ENCODE data around the gene MAFG. TPM values are rescaled to one million over a fixed set of nuclear protein-coding genes. Genes with fewer than 3 reads are reported as not detected.
A peak's percentile ranks its signal among the peaks of the same experiment; 100 is the strongest.

MAFG gene
- total RNA-seq, 1 donor from 2014 or later: 35.8 TPM

GRCh38 chr17:81890447-81891302 lies 36.9 kb downstream of the MAFG start:
- peak overlapping the region; percentile 99 for H3K4me2 ChIP-seq (ENCODE audit: low read length)
- H3K79me2 ChIP-seq (ENCODE audit: insufficient read depth, low read length): peaks cover 81% of the 10 kb centered on the region
- H3K4me3 Mint-ChIP-seq (ENCODE audit: unreplicated experiment): peak overlapping the region; percentile 93
- H3K36me3 Mint-ChIP-seq (ENCODE audit: low read depth, unreplicated experiment): peaks cover 12% of the 10 kb centered on the region
- peak overlapping the region; percentile 92 for H3K27ac ChIP-seq (ENCODE audit: low read depth, low read length)
- peaks cover 25% of the 10 kb centered on the region for H3K4me1 ChIP-seq (ENCODE audit: insufficient read depth, low read length)
- no peaks in the 10 kb centered on the region for H3K9me3 ChIP-seq (ENCODE audit: insufficient read depth, low read depth, low read length)
- DNase-seq (ENCODE audit: low read depth) (no peak), FAIRE-seq (no peak)
- no peaks in the 10 kb centered on the region for H3K27me3 ChIP-seq (ENCODE audit: insufficient read depth, low read length)
- peaks cover 28% of the 10 kb centered on the region for H3K36me3 ChIP-seq (ENCODE audit: insufficient read depth, low read length)
- peak overlapping the region; percentile 93 for H3K4me3 ChIP-seq (ENCODE audit: insufficient read depth, low read depth, low read length)
- TF ChIP-seq EZH2 (IDR thresholded peaks at IDR 0.05; ENCODE audit: insufficient read depth, low read length) (no peak), CTCF (IDR thresholded peaks at IDR 0.05; ENCODE audit: insufficient read depth, low read depth, low read length) (no peak)
- H3K27ac Mint-ChIP-seq (ENCODE audit: unreplicated experiment): peak overlapping the region; percentile 94
- H3K27me3 Mint-ChIP-seq (ENCODE audit: low read depth, unreplicated experiment): no peaks in the 10 kb centered on the region
- no peaks in the 10 kb centered on the region for H3K9me3 Mint-ChIP-seq (ENCODE audit: unreplicated experiment)
- no peak overlapping the region for H2AFZ ChIP-seq (ENCODE audit: low read depth, low read length)
- H3K4me1 Mint-ChIP-seq (ENCODE audit: low read depth, unreplicated experiment): peaks cover 21% of the 10 kb centered on the region
- peaks cover 46% of the 10 kb centered on the region for H4K20me1 ChIP-seq (ENCODE audit: insufficient read depth, low read length)
- peak overlapping the region; percentile 97 for H3K9ac ChIP-seq (ENCODE audit: low read length)

GRCh38 chr17:81889602-81890001 lies 37.9 kb downstream of the MAFG start:
- Mint-ChIP-seq H3K27me3 (ENCODE audit: low read depth, unreplicated experiment) (no peaks in the 10 kb centered on the region), H3K9me3 (ENCODE audit: unreplicated experiment) (no peaks in the 10 kb centered on the region), H3K27ac (ENCODE audit: unreplicated experiment) (no peak overlapping the region), H3K4me3 (ENCODE audit: unreplicated experiment) (peak overlapping the region; percentile 93), H3K4me1 (ENCODE audit: low read depth, unreplicated experiment) (peaks cover 29% of the 10 kb centered on the region), H3K36me3 (ENCODE audit: low read depth, unreplicated experiment) (peaks cover 15% of the 10 kb centered on the region)
- Histone ChIP-seq H4K20me1 (ENCODE audit: insufficient read depth, low read length) (peaks cover 57% of the 10 kb centered on the region), H3K9me3 (ENCODE audit: insufficient read depth, low read depth, low read length) (no peaks in the 10 kb centered on the region), H2AFZ (ENCODE audit: low read depth, low read length) (no peak overlapping the region), H3K4me3 (ENCODE audit: insufficient read depth, low read depth, low read length) (peak overlapping the region; percentile 93), H3K4me2 (ENCODE audit: low read length) (peak overlapping the region; percentile 99), H3K79me2 (ENCODE audit: insufficient read depth, low read length) (peaks cover 88% of the 10 kb centered on the region), H3K36me3 (ENCODE audit: insufficient read depth, low read length) (peaks cover 33% of the 10 kb centered on the region), H3K9ac (ENCODE audit: low read length) (peak overlapping the region; percentile 97), H3K4me1 (ENCODE audit: insufficient read depth, low read length) (peaks cover 32% of the 10 kb centered on the region), H3K27me3 (ENCODE audit: insufficient read depth, low read length) (no peaks in the 10 kb centered on the region), H3K27ac (ENCODE audit: low read depth, low read length) (no peak overlapping the region)
- TF ChIP-seq CTCF (IDR thresholded peaks at IDR 0.05; ENCODE audit: insufficient read depth, low read depth, low read length) (no peak), EZH2 (IDR thresholded peaks at IDR 0.05; ENCODE audit: insufficient read depth, low read length) (no peak)
- FAIRE-seq: no peak
- no peak for DNase-seq (ENCODE audit: low read depth)

Data from astrocyte (in vitro differentiated cells and primary cell).